Measurements from ENCODE around the gene SRBD1. TPM values are rescaled to one million over a fixed set of nuclear protein-coding genes. Genes with fewer than 3 reads are reported as not detected.

Gene SRBD1
- total RNA-seq, 1 donor from 2014 or later = 11.2 TPM

DNA sequence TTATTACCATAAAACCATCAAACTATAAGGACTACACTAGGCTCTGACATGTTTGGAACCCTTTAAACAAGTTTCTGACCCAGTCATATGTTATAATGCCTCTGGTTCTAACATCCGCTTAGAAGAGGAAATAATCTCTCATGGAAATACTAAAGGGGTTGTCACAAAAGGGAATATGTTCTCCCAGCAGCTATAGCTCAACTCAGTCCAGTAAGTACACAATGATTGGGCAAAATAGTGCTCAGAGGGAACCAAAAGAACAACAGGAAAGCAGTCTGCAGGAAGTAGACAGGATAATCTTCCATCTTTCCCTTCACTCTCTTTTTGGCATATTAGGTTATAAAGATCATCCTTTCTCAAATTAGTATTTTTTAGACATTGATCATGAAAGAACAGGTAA is 4.3 kb downstream of the SRBD1 start:
- TF ChIP-seq CTCF (IDR thresholded peaks at IDR 0.05) = no peak
- DNase-seq (ENCODE audit: low spot score) = no peak
- Mint-ChIP-seq H3K9me3 (ENCODE audit: low read depth) (no peaks in the 10 kb centered on the region), H3K27ac (ENCODE audit: unreplicated experiment) (no peak overlapping the region), H3K4me3 (ENCODE audit: unreplicated experiment) (no peak overlapping the region), H3K36me3 (ENCODE audit: low read depth) (peaks cover 6% of the 10 kb centered on the region), H3K4me1 (ENCODE audit: low read depth) (peaks cover 24% of the 10 kb centered on the region), H3K27me3 (ENCODE audit: low read depth) (no peaks in the 10 kb centered on the region)

DNA sequence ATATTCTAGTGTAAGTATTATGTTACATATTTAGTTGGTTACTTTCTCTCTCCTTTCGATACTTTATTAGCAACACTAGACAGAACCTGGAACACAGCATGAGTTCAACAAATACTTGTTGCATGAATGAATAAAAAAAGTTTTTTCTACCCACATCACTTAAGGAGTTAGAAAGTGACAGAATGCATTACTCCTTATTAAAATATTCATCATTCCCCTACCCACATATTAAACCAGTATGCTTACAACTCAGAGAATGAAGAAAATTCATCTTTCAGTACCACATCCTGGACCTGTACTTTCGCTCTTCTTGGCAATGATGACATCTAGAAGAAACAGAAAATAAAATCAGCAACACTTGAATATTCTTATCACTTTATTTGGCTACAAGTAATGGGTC is 6.0 kb downstream of the SRBD1 start:
- no peaks in the 10 kb centered on the region for H3K27me3 Mint-ChIP-seq (ENCODE audit: low read depth)
- no peak overlapping the region for H3K27ac Mint-ChIP-seq (ENCODE audit: unreplicated experiment)
- DNase-seq (ENCODE audit: low spot score) = no peak
- TF ChIP-seq CTCF (IDR thresholded peaks at IDR 0.05) = no peak
- H3K36me3 Mint-ChIP-seq (ENCODE audit: low read depth) = peaks cover 16% of the 10 kb centered on the region
- no peaks in the 10 kb centered on the region for H3K9me3 Mint-ChIP-seq (ENCODE audit: low read depth)
- peaks cover 15% of the 10 kb centered on the region for H3K4me1 Mint-ChIP-seq (ENCODE audit: low read depth)
- no peak overlapping the region for H3K4me3 Mint-ChIP-seq (ENCODE audit: unreplicated experiment)

- no peak for TF ChIP-seq CTCF (IDR thresholded peaks at IDR 0.05)
- H3K27me3 Mint-ChIP-seq (ENCODE audit: low read depth) = no peaks in the 10 kb centered on the region
- H3K36me3 Mint-ChIP-seq (ENCODE audit: low read depth) = peaks cover 27% of the 10 kb centered on the region
- DNase-seq (ENCODE audit: low spot score) = no peak
- no peak overlapping the region for H3K4me3 Mint-ChIP-seq (ENCODE audit: unreplicated experiment)
- H3K4me1 Mint-ChIP-seq (ENCODE audit: low read depth) = peaks cover 3% of the 10 kb centered on the region
- no peak overlapping the region for H3K27ac Mint-ChIP-seq (ENCODE audit: unreplicated experiment)
- no peaks in the 10 kb centered on the region for H3K9me3 Mint-ChIP-seq (ENCODE audit: low read depth)
These were observed 8.4 kb downstream of the SRBD1 start for GRCh38 chr2:45602624-45603023.

DNA sequence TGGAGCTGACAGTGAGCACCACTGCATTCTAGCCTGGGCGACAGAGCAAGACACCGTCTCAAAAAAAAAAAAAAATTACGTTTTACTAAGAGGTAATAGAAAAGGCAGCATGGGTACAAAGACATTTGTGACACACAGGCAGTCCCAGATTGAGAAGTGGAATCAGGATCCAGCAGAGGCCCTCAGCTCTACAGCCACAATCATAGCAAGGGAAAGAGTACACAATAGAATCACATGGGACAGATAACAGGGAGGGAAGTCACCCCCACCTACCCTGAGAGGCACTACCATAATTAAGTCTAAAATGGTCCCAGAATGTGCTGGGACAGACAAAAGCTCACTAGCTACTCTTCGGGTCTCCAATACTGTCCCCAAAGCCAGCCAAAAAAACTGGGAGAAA is 12.5 kb downstream of the SRBD1 start:
- Mint-ChIP-seq H3K36me3 (ENCODE audit: low read depth) (peaks cover 22% of the 10 kb centered on the region), H3K9me3 (ENCODE audit: low read depth) (no peaks in the 10 kb centered on the region), H3K27ac (ENCODE audit: unreplicated experiment) (no peak overlapping the region), H3K27me3 (ENCODE audit: low read depth) (no peaks in the 10 kb centered on the region), H3K4me3 (ENCODE audit: unreplicated experiment) (no peak overlapping the region), H3K4me1 (ENCODE audit: low read depth) (peaks cover 19% of the 10 kb centered on the region)
- no peak for TF ChIP-seq CTCF (IDR thresholded peaks at IDR 0.05)
- no peak for DNase-seq (ENCODE audit: low spot score)

DNA sequence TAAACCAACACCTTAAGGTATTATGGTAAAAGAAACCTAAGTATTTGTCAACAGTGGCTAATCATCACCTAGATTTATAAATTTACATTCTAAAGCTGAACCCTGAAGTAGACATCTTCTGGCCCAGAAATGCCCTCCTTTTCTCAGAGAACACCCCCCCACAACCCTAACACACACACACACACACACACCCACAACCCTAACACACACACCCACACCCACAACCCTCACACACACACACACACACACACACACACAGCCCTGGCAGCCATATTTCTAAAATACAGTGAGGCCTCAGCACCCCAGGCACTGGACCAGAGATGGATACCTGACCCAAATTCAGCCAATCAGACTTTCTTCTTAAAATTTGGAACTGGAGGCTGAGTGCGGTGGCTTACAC is 14.3 kb downstream of the SRBD1 start:
- TF ChIP-seq CTCF (IDR thresholded peaks at IDR 0.05) = no peak
- no peak overlapping the region for H3K27ac Mint-ChIP-seq (ENCODE audit: unreplicated experiment)
- no peak overlapping the region for H3K4me3 Mint-ChIP-seq (ENCODE audit: unreplicated experiment)
- H3K4me1 Mint-ChIP-seq (ENCODE audit: low read depth) = peaks cover 19% of the 10 kb centered on the region
- H3K9me3 Mint-ChIP-seq (ENCODE audit: low read depth) = no peaks in the 10 kb centered on the region
- H3K27me3 Mint-ChIP-seq (ENCODE audit: low read depth) = no peaks in the 10 kb centered on the region
- H3K36me3 Mint-ChIP-seq (ENCODE audit: low read depth) = peaks cover 24% of the 10 kb centered on the region
- DNase-seq (ENCODE audit: low spot score) = no peak

Measured in chondrocyte (in vitro differentiated cells).